ENCODE data around the gene ZIC5. TPM values are rescaled to one million over a fixed set of nuclear protein-coding genes. Genes with fewer than 3 reads are reported as not detected.

The ZIC5 gene
- total RNA-seq, 1 donor from 2014 or later: 0.27 TPM

DNA sequence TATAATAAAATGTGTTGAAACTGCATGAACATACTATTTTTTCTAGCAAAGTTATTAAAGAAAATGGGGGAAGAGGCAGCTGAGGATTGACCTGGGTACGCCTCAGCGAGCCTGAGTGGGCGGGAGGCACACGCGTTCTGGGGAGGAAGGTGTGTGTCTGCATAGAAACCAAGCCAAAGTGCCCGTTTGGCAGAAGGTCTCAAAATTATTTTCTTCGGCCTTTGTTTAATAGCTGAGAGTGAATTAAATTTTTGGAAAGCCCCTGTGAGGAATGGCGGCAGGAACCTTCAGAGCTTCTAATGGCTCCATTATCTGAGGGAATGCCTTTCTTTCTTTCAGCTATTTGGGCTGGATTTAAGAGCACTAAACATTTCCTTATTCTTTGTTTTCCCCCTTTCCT, 15.2 kb upstream of the ZIC5 start:
- Histone ChIP-seq H3K27me3 (ENCODE audit: insufficient read depth, low read length) (peaks cover 45% of the 10 kb centered on the region), H3K4me1 (ENCODE audit: insufficient read depth, low read length) (peaks cover 9% of the 10 kb centered on the region), H3K79me2 (ENCODE audit: insufficient read depth, low read length) (peaks cover 57% of the 10 kb centered on the region), H3K4me2 (ENCODE audit: low read length) (peak overlapping the region; percentile 77), H2AFZ (ENCODE audit: low read depth, low read length) (no peak overlapping the region), H3K4me3 (ENCODE audit: insufficient read depth, low read depth, low read length) (no peak overlapping the region), H4K20me1 (ENCODE audit: insufficient read depth, low read length) (peaks cover 25% of the 10 kb centered on the region), H3K9ac (ENCODE audit: low read length) (peak overlapping the region; percentile 64), H3K36me3 (ENCODE audit: insufficient read depth, low read length) (no peaks in the 10 kb centered on the region), H3K27ac (ENCODE audit: low read depth, low read length) (peak overlapping the region; percentile 63), H3K9me3 (ENCODE audit: insufficient read depth, low read depth, low read length) (no peaks in the 10 kb centered on the region)
- peaks cover 79% of the 10 kb centered on the region for H3K27me3 Mint-ChIP-seq (ENCODE audit: low read depth, unreplicated experiment)
- H3K9me3 Mint-ChIP-seq (ENCODE audit: unreplicated experiment): peaks cover 21% of the 10 kb centered on the region
- H3K27ac Mint-ChIP-seq (ENCODE audit: unreplicated experiment): peak overlapping the region; percentile 34
- H3K4me1 Mint-ChIP-seq (ENCODE audit: low read depth, unreplicated experiment): peaks cover 4% of the 10 kb centered on the region
- no peak overlapping the region for H3K4me3 Mint-ChIP-seq (ENCODE audit: unreplicated experiment)
- no peaks in the 10 kb centered on the region for H3K36me3 Mint-ChIP-seq (ENCODE audit: low read depth, unreplicated experiment)
- DNase-seq (ENCODE audit: low read depth) (no peak), FAIRE-seq (no peak)
- TF ChIP-seq, protein P1, sequence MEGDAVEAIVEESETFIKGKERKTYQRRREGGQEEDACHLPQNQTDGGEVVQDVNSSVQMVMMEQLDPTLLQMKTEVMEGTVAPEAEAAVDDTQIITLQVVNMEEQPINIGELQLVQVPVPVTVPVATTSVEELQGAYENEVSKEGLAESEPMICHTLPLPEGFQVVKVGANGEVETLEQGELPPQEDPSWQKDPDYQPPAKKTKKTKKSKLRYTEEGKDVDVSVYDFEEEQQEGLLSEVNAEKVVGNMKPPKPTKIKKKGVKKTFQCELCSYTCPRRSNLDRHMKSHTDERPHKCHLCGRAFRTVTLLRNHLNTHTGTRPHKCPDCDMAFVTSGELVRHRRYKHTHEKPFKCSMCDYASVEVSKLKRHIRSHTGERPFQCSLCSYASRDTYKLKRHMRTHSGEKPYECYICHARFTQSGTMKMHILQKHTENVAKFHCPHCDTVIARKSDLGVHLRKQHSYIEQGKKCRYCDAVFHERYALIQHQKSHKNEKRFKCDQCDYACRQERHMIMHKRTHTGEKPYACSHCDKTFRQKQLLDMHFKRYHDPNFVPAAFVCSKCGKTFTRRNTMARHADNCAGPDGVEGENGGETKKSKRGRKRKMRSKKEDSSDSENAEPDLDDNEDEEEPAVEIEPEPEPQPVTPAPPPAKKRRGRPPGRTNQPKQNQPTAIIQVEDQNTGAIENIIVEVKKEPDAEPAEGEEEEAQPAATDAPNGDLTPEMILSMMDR (IDR thresholded peaks at IDR 0.05; ENCODE audit: insufficient read depth, low read depth, low read length): no peak
- no peak for TF ChIP-seq EZH2 (IDR thresholded peaks at IDR 0.05; ENCODE audit: insufficient read depth, low read length)

DNA sequence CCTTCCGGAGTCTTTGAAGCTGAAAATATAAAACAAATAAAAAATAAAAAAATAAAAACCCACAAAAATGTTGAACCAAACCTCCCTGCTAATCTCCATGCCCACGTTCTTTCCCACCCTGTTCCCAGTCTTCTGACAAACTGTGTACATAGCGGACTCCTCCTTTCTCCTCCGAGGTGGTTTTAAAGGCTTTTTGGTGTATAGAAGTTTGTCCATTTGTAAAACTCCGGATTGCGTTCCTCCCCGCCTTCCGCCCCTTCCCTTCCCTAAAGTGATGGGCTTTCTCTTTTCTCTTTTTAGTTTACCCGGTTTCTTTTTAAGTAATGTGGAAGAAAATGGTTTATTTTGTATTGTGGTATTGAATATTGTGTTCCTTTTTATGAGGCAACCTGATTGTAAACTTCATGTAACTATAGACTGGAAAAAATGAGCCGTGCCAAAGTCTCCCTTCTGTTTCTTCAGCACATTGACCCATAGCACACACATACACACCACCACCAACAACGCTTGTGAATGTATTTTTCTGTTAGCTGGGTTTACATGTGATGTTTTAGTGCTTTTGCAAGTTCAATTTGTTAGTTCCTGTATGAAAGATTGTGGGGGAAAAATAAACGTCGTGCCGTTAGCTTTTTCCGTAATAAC, 14.4 kb upstream of the ZIC5 start:
- no peaks in the 10 kb centered on the region for H3K36me3 Mint-ChIP-seq (ENCODE audit: low read depth, unreplicated experiment)
- no peak for TF ChIP-seq EZH2 (IDR thresholded peaks at IDR 0.05; ENCODE audit: insufficient read depth, low read length)
- TF ChIP-seq, protein P1 (IDR thresholded peaks at IDR 0.05; ENCODE audit: insufficient read depth, low read depth, low read length): no peak
- H3K9me3 Mint-ChIP-seq (ENCODE audit: unreplicated experiment): peaks cover 21% of the 10 kb centered on the region
- peaks cover 73% of the 10 kb centered on the region for H3K27me3 Mint-ChIP-seq (ENCODE audit: low read depth, unreplicated experiment)
- H3K27ac Mint-ChIP-seq (ENCODE audit: unreplicated experiment): peak overlapping the region; percentile 63
- Histone ChIP-seq H3K36me3 (ENCODE audit: insufficient read depth, low read length) (no peaks in the 10 kb centered on the region), H3K4me3 (ENCODE audit: insufficient read depth, low read depth, low read length) (peak overlapping the region; percentile 20), H4K20me1 (ENCODE audit: insufficient read depth, low read length) (peaks cover 25% of the 10 kb centered on the region), H3K4me2 (ENCODE audit: low read length) (peak overlapping the region; percentile 77), H3K27me3 (ENCODE audit: insufficient read depth, low read length) (peaks cover 45% of the 10 kb centered on the region), H2AFZ (ENCODE audit: low read depth, low read length) (no peak overlapping the region), H3K27ac (ENCODE audit: low read depth, low read length) (peak overlapping the region; percentile 15), H3K4me1 (ENCODE audit: insufficient read depth, low read length) (peaks cover 9% of the 10 kb centered on the region), H3K9me3 (ENCODE audit: insufficient read depth, low read depth, low read length) (no peaks in the 10 kb centered on the region), H3K79me2 (ENCODE audit: insufficient read depth, low read length) (peaks cover 57% of the 10 kb centered on the region), H3K9ac (ENCODE audit: low read length) (peak overlapping the region; percentile 64)
- H3K4me3 Mint-ChIP-seq (ENCODE audit: unreplicated experiment): peak overlapping the region; percentile 64
- DNase-seq (ENCODE audit: low read depth) (no peak), FAIRE-seq (no peak)
- H3K4me1 Mint-ChIP-seq (ENCODE audit: low read depth, unreplicated experiment): peaks cover 4% of the 10 kb centered on the region

DNA sequence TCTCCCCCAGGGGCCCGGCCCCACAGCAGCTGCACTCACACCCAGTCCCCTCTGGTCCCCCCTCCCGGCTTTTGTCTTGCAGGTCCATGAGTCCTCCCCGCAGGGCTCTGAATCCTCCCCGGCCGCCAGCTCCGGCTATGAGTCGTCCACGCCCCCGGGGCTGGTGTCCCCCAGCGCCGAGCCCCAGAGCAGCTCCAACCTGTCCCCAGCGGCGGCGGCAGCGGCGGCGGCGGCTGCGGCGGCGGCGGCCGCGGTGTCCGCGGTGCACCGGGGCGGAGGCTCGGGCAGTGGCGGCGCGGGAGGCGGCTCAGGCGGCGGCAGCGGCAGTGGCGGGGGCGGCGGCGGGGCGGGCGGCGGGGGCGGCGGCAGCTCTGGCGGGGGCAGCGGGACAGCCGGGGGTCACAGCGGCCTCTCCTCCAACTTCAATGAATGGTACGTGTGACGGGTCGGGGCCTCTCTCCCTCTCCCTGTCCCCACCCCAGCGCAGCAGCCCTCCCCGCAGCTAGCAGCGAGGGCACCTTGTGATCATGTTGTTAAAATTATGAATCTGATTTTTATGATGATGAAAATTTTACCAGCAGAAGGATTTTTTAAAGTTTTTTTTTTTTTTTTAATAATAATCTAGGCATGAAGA, 13.8 kb upstream of the ZIC5 start:
- H3K36me3 Mint-ChIP-seq (ENCODE audit: low read depth, unreplicated experiment): no peaks in the 10 kb centered on the region
- Histone ChIP-seq H3K27me3 (ENCODE audit: insufficient read depth, low read length) (peaks cover 45% of the 10 kb centered on the region), H3K79me2 (ENCODE audit: insufficient read depth, low read length) (peaks cover 57% of the 10 kb centered on the region), H3K27ac (ENCODE audit: low read depth, low read length) (peak overlapping the region; percentile 68), H4K20me1 (ENCODE audit: insufficient read depth, low read length) (peaks cover 25% of the 10 kb centered on the region), H3K9ac (ENCODE audit: low read length) (peak overlapping the region; percentile 87), H3K4me1 (ENCODE audit: insufficient read depth, low read length) (peaks cover 9% of the 10 kb centered on the region), H3K4me3 (ENCODE audit: insufficient read depth, low read depth, low read length) (peak overlapping the region; percentile 73), H3K36me3 (ENCODE audit: insufficient read depth, low read length) (no peaks in the 10 kb centered on the region), H3K9me3 (ENCODE audit: insufficient read depth, low read depth, low read length) (no peaks in the 10 kb centered on the region), H3K4me2 (ENCODE audit: low read length) (peak overlapping the region; percentile 81), H2AFZ (ENCODE audit: low read depth, low read length) (no peak overlapping the region)
- no peak for FAIRE-seq
- H3K9me3 Mint-ChIP-seq (ENCODE audit: unreplicated experiment): peaks cover 18% of the 10 kb centered on the region
- peak; percentile 5 for TF ChIP-seq EZH2 (IDR thresholded peaks at IDR 0.05; ENCODE audit: insufficient read depth, low read length)
- TF ChIP-seq, protein P1 (IDR thresholded peaks at IDR 0.05; ENCODE audit: insufficient read depth, low read depth, low read length): no peak
- peaks cover 4% of the 10 kb centered on the region for H3K4me1 Mint-ChIP-seq (ENCODE audit: low read depth, unreplicated experiment)
- no peak for DNase-seq (ENCODE audit: low read depth)
- H3K4me3 Mint-ChIP-seq (ENCODE audit: unreplicated experiment): no peak overlapping the region
- peaks cover 67% of the 10 kb centered on the region for H3K27me3 Mint-ChIP-seq (ENCODE audit: low read depth, unreplicated experiment)
- H3K27ac Mint-ChIP-seq (ENCODE audit: unreplicated experiment): no peak overlapping the region
